Ovary (tissue), 3 donors: ENCODE results near the gene HPCAL1.

ENCODE experiments used
- POLR2A ChIP-seq: fragments of 450-650 bp; IDR thresholded peaks from one replicate; pipeline ENCODE4 v1.6.1; 2017; ENCODE audit warnings: antibody characterized with exemption, mild to moderate bottlenecking, moderate library complexity
- TF ChIP-seq, protein P1 (sequence below), 3 donors: fragments of 450-650 bp in 2 of 3; fragments of 200-600 bp in 1 of 3; IDR thresholded peaks; one replicate each; pipeline versions ENCODE4 v1.5.1 to v1.8.0; 2016 to 2022; ENCODE audit warnings: antibody characterized with exemption in 3 of 3, mild to moderate bottlenecking in 1 of 3
- donor health status: DM: no; HTN: no; CAD: no.

DNA sequence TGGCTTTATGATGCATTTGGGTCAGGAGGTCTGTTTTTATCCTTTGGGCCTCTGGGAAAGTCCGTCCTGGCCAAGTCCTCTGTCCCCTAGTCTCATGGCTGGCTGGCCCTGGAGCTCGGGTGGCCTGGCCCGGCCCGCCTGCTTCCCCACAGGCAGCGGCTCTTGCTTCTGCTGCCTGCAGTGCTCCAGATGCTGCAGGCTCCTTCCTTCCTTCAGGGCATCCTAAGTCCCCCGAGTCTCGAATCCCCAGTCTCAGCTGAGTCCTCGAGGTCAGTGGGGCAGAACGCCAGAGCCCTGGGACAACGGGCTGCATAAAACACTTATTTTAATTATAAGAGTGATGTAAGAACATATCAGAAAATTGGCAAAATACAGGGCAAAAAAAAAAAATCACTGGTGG, 71.2 kb downstream of the HPCAL1 start:
- TF ChIP-seq, protein P1, sequence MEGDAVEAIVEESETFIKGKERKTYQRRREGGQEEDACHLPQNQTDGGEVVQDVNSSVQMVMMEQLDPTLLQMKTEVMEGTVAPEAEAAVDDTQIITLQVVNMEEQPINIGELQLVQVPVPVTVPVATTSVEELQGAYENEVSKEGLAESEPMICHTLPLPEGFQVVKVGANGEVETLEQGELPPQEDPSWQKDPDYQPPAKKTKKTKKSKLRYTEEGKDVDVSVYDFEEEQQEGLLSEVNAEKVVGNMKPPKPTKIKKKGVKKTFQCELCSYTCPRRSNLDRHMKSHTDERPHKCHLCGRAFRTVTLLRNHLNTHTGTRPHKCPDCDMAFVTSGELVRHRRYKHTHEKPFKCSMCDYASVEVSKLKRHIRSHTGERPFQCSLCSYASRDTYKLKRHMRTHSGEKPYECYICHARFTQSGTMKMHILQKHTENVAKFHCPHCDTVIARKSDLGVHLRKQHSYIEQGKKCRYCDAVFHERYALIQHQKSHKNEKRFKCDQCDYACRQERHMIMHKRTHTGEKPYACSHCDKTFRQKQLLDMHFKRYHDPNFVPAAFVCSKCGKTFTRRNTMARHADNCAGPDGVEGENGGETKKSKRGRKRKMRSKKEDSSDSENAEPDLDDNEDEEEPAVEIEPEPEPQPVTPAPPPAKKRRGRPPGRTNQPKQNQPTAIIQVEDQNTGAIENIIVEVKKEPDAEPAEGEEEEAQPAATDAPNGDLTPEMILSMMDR (IDR thresholded peaks at IDR 0.05) = no peak
- no peak for TF ChIP-seq POLR2A
